22Rv1 (cell line): ENCODE data around the gene IL26.

Source experiments
- H3K27ac ChIP-seq: fragments of 450-650 bp; 2 replicates; pipeline ENCODE4 v1.5.1; 2017
- ZFX ChIP-seq: fragments of 450-650 bp; IDR thresholded peaks from 2 replicates; pipeline ENCODE4 v1.6.1; 2017; ENCODE audit warnings: antibody characterized with exemption, borderline replicate concordance
- TF ChIP-seq, protein P1 (sequence below): fragments of 450-650 bp; IDR thresholded peaks from 2 replicates; pipeline ENCODE4 v1.5.1; 2017; ENCODE audit warnings: mild to moderate bottlenecking

The IL26 gene

GRCh38 chr12:68154779-68155178, 70.8 kb downstream of the IL26 start:
- TF ChIP-seq, protein P1, sequence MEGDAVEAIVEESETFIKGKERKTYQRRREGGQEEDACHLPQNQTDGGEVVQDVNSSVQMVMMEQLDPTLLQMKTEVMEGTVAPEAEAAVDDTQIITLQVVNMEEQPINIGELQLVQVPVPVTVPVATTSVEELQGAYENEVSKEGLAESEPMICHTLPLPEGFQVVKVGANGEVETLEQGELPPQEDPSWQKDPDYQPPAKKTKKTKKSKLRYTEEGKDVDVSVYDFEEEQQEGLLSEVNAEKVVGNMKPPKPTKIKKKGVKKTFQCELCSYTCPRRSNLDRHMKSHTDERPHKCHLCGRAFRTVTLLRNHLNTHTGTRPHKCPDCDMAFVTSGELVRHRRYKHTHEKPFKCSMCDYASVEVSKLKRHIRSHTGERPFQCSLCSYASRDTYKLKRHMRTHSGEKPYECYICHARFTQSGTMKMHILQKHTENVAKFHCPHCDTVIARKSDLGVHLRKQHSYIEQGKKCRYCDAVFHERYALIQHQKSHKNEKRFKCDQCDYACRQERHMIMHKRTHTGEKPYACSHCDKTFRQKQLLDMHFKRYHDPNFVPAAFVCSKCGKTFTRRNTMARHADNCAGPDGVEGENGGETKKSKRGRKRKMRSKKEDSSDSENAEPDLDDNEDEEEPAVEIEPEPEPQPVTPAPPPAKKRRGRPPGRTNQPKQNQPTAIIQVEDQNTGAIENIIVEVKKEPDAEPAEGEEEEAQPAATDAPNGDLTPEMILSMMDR = no peak
- TF ChIP-seq ZFX = no peak

More at GRCh38 chr12:68154779-68155178, 70.8 kb downstream of the IL26 start:
- H3K27ac ChIP-seq = no peak overlapping the region
